Measurements from ENCODE around the gene ATP1A4. TPM values are rescaled to one million over a fixed set of nuclear protein-coding genes. Genes with fewer than 3 reads are reported as not detected.
A peak's percentile ranks its signal among the peaks of the same experiment; 100 is the strongest.

ATP1A4 gene
- polyA plus RNA-seq, result under 1 TPM in 2 of 4 donors, not detected in 2; 0.12 to 0.24 TPM
- long read RNA-seq, donor 1, result 0 reads
- long read RNA-seq, donor 2, result 0 reads
- long read RNA-seq, donor 3, partial matches to known transcripts, result 0 of 1 reads
- long read RNA-seq, donor 3, other reads (novel, unspliced or antisense), result 0 of 1 reads
- long read RNA-seq, donor 4, result 0 reads
- long read RNA-seq, donor 5, result 0 reads
- long read RNA-seq, donor 6, result 0 reads
- long read RNA-seq, donor 7, result 0 reads
- long read RNA-seq, donor 8, result 0 reads
- long read RNA-seq, donor 9, result 0 reads
- long read RNA-seq, donor 10, result 0 reads

- Histone ChIP-seq H3K4me1 (ENCODE audit: control insufficient read depth in 3 of 3, insufficient read depth in 2 of 3, low read depth in 1 of 3, low read length in 2 of 3) (no peaks in the 10 kb centered on the region), H3K27me3 (ENCODE audit: control insufficient read depth in 3 of 3, insufficient read depth in 3 of 3, low read length in 3 of 3) (no peaks in the 10 kb centered on the region), H3K27ac (ENCODE audit: low read depth in 1 of 3, low read length in 2 of 3) (no peak within 1 kb of the TSS), H3K36me3 (ENCODE audit: control insufficient read depth in 3 of 3, insufficient read depth in 2 of 3, low read depth in 1 of 3, low read length in 3 of 3) (no peaks in the 10 kb centered on the region), H3K4me3 (ENCODE audit: low read depth in 1 of 3, low read length in 3 of 3) (no peak within 1 kb of the TSS), H3K9me3 (ENCODE audit: control insufficient read depth in 2 of 2, insufficient read depth in 1 of 2, low read depth in 1 of 2, low read length in 1 of 2) (no peaks in the 10 kb centered on the region)
- WGBS, 3 donors, result 90 to 93% (median 91%) methylated on average over 6 of the region's 6 CpGs
- FAIRE-seq, result no peak
- no peak for DNase-seq
Observed at GRCh38 chr1:160151303-160151702, at the start of gene ATP1A4. TSS of gene ATP1A4 (plus strand) at chr1:160151603. CDS start at chr1:160152041, 438 bp downstream.

GRCh38 chr1:160101717-160102522, 49.5 kb upstream of the ATP1A4 start:
- H3K9me3 ChIP-seq (ENCODE audit: control insufficient read depth in 2 of 2, insufficient read depth in 1 of 2, low read depth in 1 of 2, low read length in 1 of 2), result no peaks in the 10 kb centered on the region
- no peak overlapping the region for H3K4me3 ChIP-seq (ENCODE audit: low read depth in 1 of 3, low read length in 3 of 3)
- no peaks in the 10 kb centered on the region for H3K36me3 ChIP-seq (ENCODE audit: control insufficient read depth in 3 of 3, insufficient read depth in 2 of 3, low read depth in 1 of 3, low read length in 3 of 3)
- FAIRE-seq (no peak), DNase-seq (no peak)
- H3K27ac ChIP-seq (ENCODE audit: low read depth in 1 of 3, low read length in 2 of 3), result peak overlapping the region in 2 of 3 donors; percentile 49 to 53
- H3K27me3 ChIP-seq (ENCODE audit: control insufficient read depth in 3 of 3, insufficient read depth in 3 of 3, low read length in 3 of 3), result peaks cover 0 to 2% (median 0%) of the 10 kb centered on the region in 3 donors
- H3K4me1 ChIP-seq (ENCODE audit: control insufficient read depth in 3 of 3, insufficient read depth in 2 of 3, low read depth in 1 of 3, low read length in 2 of 3), result peaks cover 2 to 37% (median 4%) of the 10 kb centered on the region in 3 donors
- 72 to 82% (median 82%) methylated on average over 9 of the region's 9 CpGs for WGBS, 3 donors

- Histone ChIP-seq H3K27me3 (ENCODE audit: control insufficient read depth in 3 of 3, insufficient read depth in 3 of 3, low read length in 3 of 3) (peaks cover 0 to 2% (median 0%) of the 10 kb centered on the region in 3 donors), H3K4me3 (ENCODE audit: low read depth in 1 of 3, low read length in 3 of 3) (no peak overlapping the region), H3K27ac (ENCODE audit: low read depth in 1 of 3, low read length in 2 of 3) (no peak overlapping the region), H3K9me3 (ENCODE audit: control insufficient read depth in 2 of 2, insufficient read depth in 1 of 2, low read depth in 1 of 2, low read length in 1 of 2) (no peaks in the 10 kb centered on the region), H3K36me3 (ENCODE audit: control insufficient read depth in 3 of 3, insufficient read depth in 2 of 3, low read depth in 1 of 3, low read length in 3 of 3) (no peaks in the 10 kb centered on the region), H3K4me1 (ENCODE audit: control insufficient read depth in 3 of 3, insufficient read depth in 2 of 3, low read depth in 1 of 3, low read length in 2 of 3) (peaks cover 0 to 28% (median 0%) of the 10 kb centered on the region in 3 donors)
- DNase-seq (no peak), FAIRE-seq (no peak)
- WGBS, 3 donors, result 68 to 78% (median 71%) methylated on average over 6 of the region's 6 CpGs
Observed at GRCh38 chr1:160103658-160104408, 47.6 kb upstream of the ATP1A4 start.

GRCh38 chr1:160104486-160104885, 46.9 kb upstream of the ATP1A4 start:
- Histone ChIP-seq H3K4me3 (ENCODE audit: low read depth in 1 of 3, low read length in 3 of 3) (no peak overlapping the region), H3K9me3 (ENCODE audit: control insufficient read depth in 2 of 2, insufficient read depth in 1 of 2, low read depth in 1 of 2, low read length in 1 of 2) (no peaks in the 10 kb centered on the region), H3K27ac (ENCODE audit: low read depth in 1 of 3, low read length in 2 of 3) (peak overlapping the region in 1 of 3 donors; percentile 14), H3K36me3 (ENCODE audit: control insufficient read depth in 3 of 3, insufficient read depth in 2 of 3, low read depth in 1 of 3, low read length in 3 of 3) (no peaks in the 10 kb centered on the region), H3K27me3 (ENCODE audit: control insufficient read depth in 3 of 3, insufficient read depth in 3 of 3, low read length in 3 of 3) (peaks cover 0 to 2% (median 0%) of the 10 kb centered on the region in 3 donors), H3K4me1 (ENCODE audit: control insufficient read depth in 3 of 3, insufficient read depth in 2 of 3, low read depth in 1 of 3, low read length in 2 of 3) (peaks cover 0 to 23% (median 0%) of the 10 kb centered on the region in 3 donors)
- no peak for DNase-seq
- no peak for FAIRE-seq
- 58 to 88% (median 85%) methylated on average over 3 of the region's 3 CpGs for WGBS, 3 donors

- no peak overlapping the region for H3K27ac ChIP-seq (ENCODE audit: low read depth in 1 of 3, low read length in 2 of 3)
- peaks cover 0 to 21% (median 0%) of the 10 kb centered on the region in 3 donors for H3K4me1 ChIP-seq (ENCODE audit: control insufficient read depth in 3 of 3, insufficient read depth in 2 of 3, low read depth in 1 of 3, low read length in 2 of 3)
- no peaks in the 10 kb centered on the region for H3K9me3 ChIP-seq (ENCODE audit: control insufficient read depth in 2 of 2, insufficient read depth in 1 of 2, low read depth in 1 of 2, low read length in 1 of 2)
- no peaks in the 10 kb centered on the region for H3K36me3 ChIP-seq (ENCODE audit: control insufficient read depth in 3 of 3, insufficient read depth in 2 of 3, low read depth in 1 of 3, low read length in 3 of 3)
- H3K4me3 ChIP-seq (ENCODE audit: low read depth in 1 of 3, low read length in 3 of 3), result no peak overlapping the region
- FAIRE-seq (no peak), DNase-seq (no peak)
- peaks cover 0 to 2% (median under 1%) of the 10 kb centered on the region in 3 donors for H3K27me3 ChIP-seq (ENCODE audit: control insufficient read depth in 3 of 3, insufficient read depth in 3 of 3, low read length in 3 of 3)
- 89 to 95% (median 94%) methylated on average over 5 of the region's 5 CpGs for WGBS, 3 donors
Observed at GRCh38 chr1:160105155-160105554, 46.2 kb upstream of the ATP1A4 start.

GRCh38 chr1:160107512-160107911, 43.9 kb upstream of the ATP1A4 start:
- H3K27me3 ChIP-seq (ENCODE audit: control insufficient read depth in 3 of 3, insufficient read depth in 3 of 3, low read length in 3 of 3), result peaks cover 0 to 3% (median 2%) of the 10 kb centered on the region in 3 donors
- H3K4me1 ChIP-seq (ENCODE audit: control insufficient read depth in 3 of 3, insufficient read depth in 2 of 3, low read depth in 1 of 3, low read length in 2 of 3), result peaks cover 0 to 11% (median 0%) of the 10 kb centered on the region in 3 donors
- no peaks in the 10 kb centered on the region for H3K36me3 ChIP-seq (ENCODE audit: control insufficient read depth in 3 of 3, insufficient read depth in 2 of 3, low read depth in 1 of 3, low read length in 3 of 3)
- H3K27ac ChIP-seq (ENCODE audit: low read depth in 1 of 3, low read length in 2 of 3), result no peak overlapping the region
- WGBS, 3 donors, result 92 to 96% (median 95%) methylated on average over 1 of the region's 1 CpG
- no peaks in the 10 kb centered on the region for H3K9me3 ChIP-seq (ENCODE audit: control insufficient read depth in 2 of 2, insufficient read depth in 1 of 2, low read depth in 1 of 2, low read length in 1 of 2)
- FAIRE-seq (no peak), DNase-seq (no peak)
- no peak overlapping the region for H3K4me3 ChIP-seq (ENCODE audit: low read depth in 1 of 3, low read length in 3 of 3)

- FAIRE-seq (no peak), DNase-seq (peak in 1 of 2 donors; percentile 28)
- Histone ChIP-seq H3K27ac (ENCODE audit: low read depth in 1 of 3, low read length in 2 of 3) (no peak overlapping the region), H3K9me3 (ENCODE audit: control insufficient read depth in 2 of 2, insufficient read depth in 1 of 2, low read depth in 1 of 2, low read length in 1 of 2) (no peaks in the 10 kb centered on the region), H3K27me3 (ENCODE audit: control insufficient read depth in 3 of 3, insufficient read depth in 3 of 3, low read length in 3 of 3) (peaks cover 0 to 3% (median 0%) of the 10 kb centered on the region in 3 donors), H3K36me3 (ENCODE audit: control insufficient read depth in 3 of 3, insufficient read depth in 2 of 3, low read depth in 1 of 3, low read length in 3 of 3) (no peaks in the 10 kb centered on the region), H3K4me1 (ENCODE audit: control insufficient read depth in 3 of 3, insufficient read depth in 2 of 3, low read depth in 1 of 3, low read length in 2 of 3) (peaks cover 0 to 3% (median 0%) of the 10 kb centered on the region in 3 donors), H3K4me3 (ENCODE audit: low read depth in 1 of 3, low read length in 3 of 3) (no peak overlapping the region)
- WGBS, 3 donors, result 19 to 39% (median 21%) methylated on average over 5 to 6 of the region's 6 CpGs
Observed at GRCh38 chr1:160108888-160109662, 42.3 kb upstream of the ATP1A4 start.

All from small intestine (tissue), 16 donors.